Skeletal muscle cell (primary cell): ENCODE results near the gene KBTBD8.

Experiments used
- DNase-seq: peaks from one replicate; pipeline ENCODE4 v3.0.0-alpha.2; 2010; ENCODE audit warnings: low read depth
- H3K4me3 ChIP-seq: 2 replicates; pipeline ENCODE4 v1.5.1; 2011; ENCODE audit warnings: low read depth, mild to moderate bottlenecking, control low read depth, low read length, moderate library complexity

The KBTBD8 gene

DNA sequence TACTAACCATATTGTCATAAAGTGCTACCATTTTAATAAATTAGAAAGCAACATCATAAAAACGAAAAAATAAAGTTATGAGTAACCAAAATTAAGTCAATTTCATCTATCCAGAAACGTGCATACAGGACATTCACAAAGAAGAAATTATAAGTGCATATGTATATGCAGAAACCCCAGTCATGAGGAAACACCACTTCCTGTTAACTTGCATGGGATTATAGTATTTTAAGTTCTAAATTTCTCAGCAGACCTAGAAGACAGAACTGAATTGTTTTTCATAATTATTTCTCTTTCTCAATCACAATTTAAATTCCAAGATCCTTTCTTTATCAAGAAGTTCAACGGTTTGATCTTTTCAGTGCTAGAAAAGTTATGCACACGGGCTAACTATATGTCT lies 1.4 kb upstream of the KBTBD8 start:
- no peak for DNase-seq
- H3K4me3 ChIP-seq, result no peak overlapping the region

- H3K4me3 ChIP-seq, result peak overlapping the region; percentile 42
- DNase-seq, result peak; percentile 62
Observed at GRCh38 chr3:66997560-66998112, 471 bp upstream of the KBTBD8 start.

GRCh38 chr3:66998904-66999235 lies 763 bp downstream of the KBTBD8 start:
- DNase-seq, result no peak
- H3K4me3 ChIP-seq, result peak overlapping the region; percentile 69

DNA sequence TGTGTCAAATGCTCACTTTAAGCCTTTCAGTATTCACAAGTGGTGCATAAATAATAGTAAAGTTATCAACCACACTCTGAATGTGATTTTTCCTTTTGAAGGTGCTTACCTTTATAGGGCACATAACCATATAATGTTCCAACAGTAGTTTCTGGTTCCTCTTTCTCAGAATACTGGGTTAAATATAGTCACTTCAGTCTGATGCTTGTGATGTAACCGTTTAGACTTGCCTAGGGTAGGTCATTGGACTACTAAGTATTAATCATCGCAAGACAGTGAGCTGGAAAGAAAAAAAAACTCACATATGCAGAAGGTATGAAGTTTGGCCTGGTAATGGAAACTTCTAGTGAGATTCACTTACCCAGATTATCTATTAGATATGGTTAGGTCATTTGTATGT lies 1.9 kb downstream of the KBTBD8 start:
- DNase-seq, result peak; percentile 45
- H3K4me3 ChIP-seq, result no peak overlapping the region

GRCh38 chr3:67001086-67001861 lies 3.2 kb downstream of the KBTBD8 start:
- no peak for DNase-seq
- no peak overlapping the region for H3K4me3 ChIP-seq

GRCh38 chr3:67005974-67006373 lies 7.9 kb downstream of the KBTBD8 start:
- no peak overlapping the region for H3K4me3 ChIP-seq
- DNase-seq, result no peak

- no peak overlapping the region for H3K4me3 ChIP-seq
- DNase-seq, result no peak
Observed at GRCh38 chr3:67006460-67006859, 8.4 kb downstream of the KBTBD8 start.

DNA sequence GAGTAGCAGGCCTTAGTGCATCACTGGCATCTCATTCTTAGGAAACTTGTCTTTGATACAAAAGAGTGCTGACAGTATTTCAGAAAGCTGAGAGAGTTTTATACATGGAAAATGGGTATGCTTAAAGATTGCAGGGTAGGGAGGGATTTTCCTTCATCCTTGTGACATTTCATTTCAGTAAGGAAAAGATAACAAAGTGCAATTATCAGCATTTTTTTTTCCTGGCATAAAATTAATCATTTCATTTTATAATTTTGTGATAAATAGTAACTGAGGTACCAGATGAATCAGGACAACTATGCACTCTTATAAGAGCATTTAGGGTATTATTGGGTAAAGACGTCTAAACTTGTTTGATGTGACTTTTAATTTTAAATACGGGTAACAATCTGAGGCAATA lies 10.3 kb downstream of the KBTBD8 start:
- DNase-seq, result no peak
- no peak overlapping the region for H3K4me3 ChIP-seq

GRCh38 chr3:67009716-67010115 lies 11.6 kb downstream of the KBTBD8 start:
- DNase-seq, result no peak
- H3K4me3 ChIP-seq, result no peak overlapping the region

GRCh38 chr3:67011414-67012131 lies 13.5 kb downstream of the KBTBD8 start:
- DNase-seq, result no peak

GRCh38 chr3:67012564-67012963 lies 14.5 kb downstream of the KBTBD8 start:
- DNase-seq, result no peak
- no peak overlapping the region for H3K4me3 ChIP-seq

More at GRCh38 chr3:67011414-67012131, 13.5 kb downstream of the KBTBD8 start:
- no peak overlapping the region for H3K4me3 ChIP-seq

DNA sequence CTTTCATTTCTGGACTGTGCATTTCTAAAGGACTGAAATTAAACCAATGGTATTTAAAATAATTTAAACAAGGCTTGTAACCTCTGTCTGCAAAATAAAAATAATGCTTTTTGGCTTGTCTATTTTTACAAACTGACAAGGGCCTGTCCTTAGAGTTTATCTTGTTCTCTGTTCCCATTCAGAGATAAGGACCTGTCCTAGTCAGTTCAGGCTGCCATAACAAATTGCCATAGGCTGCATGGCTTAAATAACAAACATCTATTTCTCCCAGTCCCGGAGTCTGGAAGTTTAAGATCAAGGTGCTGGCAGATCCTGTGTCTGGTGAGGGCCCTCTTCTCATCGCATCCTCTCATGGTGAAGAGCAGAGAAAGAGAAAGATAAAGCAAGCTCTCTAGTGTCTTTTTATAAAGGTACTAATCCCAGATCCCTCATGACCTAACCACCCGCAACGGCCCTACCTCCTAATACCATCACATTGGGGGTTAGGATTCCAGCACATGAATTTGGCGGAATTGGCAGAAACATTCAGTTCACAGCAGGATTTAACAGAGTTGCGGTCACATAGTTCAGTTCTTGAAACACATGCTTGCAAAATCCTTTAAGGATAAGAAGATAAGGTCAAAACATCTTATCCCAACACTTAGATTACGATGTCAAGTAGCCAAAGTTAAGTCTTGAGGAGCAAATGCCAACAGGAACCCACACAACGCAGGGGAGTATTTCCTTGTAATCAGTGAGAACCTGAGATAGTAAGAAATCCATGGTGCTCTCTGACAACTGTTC lies 17.8 kb downstream of the KBTBD8 start:
- no peak for DNase-seq
- H3K4me3 ChIP-seq, result no peak overlapping the region

- H3K4me3 ChIP-seq, result no peak overlapping the region
- DNase-seq, result no peak
Observed at GRCh38 chr3:67016522-67017080, 18.5 kb downstream of the KBTBD8 start.

DNA sequence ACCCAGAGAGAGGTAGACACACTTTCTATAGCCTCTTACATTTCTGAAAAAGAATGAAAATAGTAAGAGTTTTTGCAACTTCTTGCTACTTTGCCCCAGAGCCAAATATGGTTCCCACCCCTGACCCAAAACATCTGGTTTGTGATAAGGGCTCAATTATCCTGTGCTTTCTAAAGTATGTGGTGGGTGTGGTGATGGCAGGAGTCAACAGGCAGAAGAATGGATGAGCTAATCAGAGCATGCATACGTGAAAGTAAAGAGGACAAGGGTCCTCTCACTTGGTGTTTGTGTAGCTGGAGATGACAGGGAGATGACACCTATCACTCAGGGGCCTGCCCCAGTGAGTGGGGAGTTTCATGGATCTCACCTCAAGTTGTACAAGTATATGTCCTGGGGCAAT lies 19.1 kb downstream of the KBTBD8 start:
- DNase-seq, result no peak
- H3K4me3 ChIP-seq, result no peak overlapping the region

DNA sequence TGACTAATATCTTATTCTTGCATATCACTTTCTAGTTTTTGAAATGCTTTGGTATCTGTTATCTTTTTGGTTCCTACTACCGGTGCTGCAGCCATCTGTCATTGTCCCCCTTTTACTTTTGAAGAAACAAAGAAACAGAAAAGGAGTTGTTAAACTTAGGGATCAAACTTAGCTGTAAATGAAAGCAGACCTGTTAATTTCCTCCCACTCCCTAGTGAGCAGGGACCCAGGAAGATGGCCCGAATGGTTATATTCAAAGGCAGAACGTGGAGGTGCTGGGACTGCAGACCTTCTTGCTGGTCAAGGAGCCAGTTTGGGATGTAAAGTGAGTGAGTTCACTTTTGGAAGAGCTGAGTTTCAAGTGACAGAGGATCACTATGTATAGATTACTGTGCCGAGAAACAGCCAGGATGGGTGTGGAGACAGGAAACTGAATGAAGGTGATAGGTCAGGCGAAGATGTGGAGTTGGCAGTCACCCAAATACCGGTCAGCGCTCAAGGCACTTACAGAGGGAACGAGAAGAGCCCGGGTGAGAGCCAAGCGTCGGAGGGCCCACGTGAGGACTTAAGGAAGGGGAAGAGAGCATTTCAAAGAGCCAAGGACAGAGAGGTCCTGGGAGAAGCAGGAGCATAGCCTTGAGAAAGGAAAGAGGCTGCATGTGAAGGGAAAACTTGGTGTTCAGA lies 20.1 kb downstream of the KBTBD8 start:
- no peak overlapping the region for H3K4me3 ChIP-seq
- DNase-seq, result peak; percentile 34

DNA sequence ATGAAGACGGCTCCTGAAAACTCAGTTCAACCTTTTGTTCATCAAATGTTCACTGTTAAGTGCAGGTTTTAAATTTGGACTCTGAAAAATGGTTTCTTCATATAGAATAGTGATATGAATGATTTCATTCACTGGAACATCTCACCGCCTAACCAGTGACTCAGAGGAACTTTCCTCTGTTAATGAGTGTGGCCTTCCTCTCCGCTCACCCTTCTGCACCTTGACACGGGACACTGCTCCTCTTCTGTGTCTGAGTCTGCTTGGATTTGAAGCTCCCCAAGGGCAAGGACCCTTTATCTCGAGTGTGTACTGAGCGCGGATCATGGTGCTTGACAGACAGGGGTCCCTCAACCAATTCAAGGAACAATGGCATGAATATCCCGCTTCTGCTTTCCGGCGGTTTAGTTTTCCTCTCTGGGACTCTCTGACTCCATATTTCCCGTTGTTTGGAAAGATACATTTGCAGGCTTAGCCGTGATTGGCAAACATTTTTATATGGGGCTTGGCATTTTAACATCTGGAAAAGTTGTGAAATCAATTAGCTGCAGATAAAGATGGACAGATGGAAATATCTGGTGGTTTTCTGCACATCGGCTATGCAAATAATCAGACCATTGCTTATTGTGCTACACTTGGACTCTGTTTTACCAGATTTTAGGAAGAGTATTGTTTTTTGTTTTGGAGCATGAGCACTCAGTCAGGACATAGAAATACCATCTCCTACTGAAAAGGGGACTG lies 20.9 kb downstream of the KBTBD8 start:
- no peak overlapping the region for H3K4me3 ChIP-seq
- DNase-seq, result no peak

GRCh38 chr3:67028001-67028784 lies 30.1 kb downstream of the KBTBD8 start:
- no peak overlapping the region for H3K4me3 ChIP-seq
- DNase-seq, result no peak
